Embryonic facial prominence (tissue), 1 donor: ENCODE data around the gene P2RX2.

Experiments
- DNase-seq: peaks from one replicate; pipeline ENCODE4 v3.0.0-alpha.2; 2016; ENCODE audit errors: extremely low spot score

P2RX2 gene

GRCh38 chr12:132618683-132619043 is at the start of gene P2RX2:
TSS of gene P2RX2 (plus strand) at chr12:132618776. CDS start at chr12:132618817, 41 bp downstream.
- no peak for DNase-seq

- DNase-seq, result no peak
Measured at GRCh38 chr12:132568826-132569480, 49.6 kb upstream of the P2RX2 start.

GRCh38 chr12:132569856-132570480 is 48.6 kb upstream of the P2RX2 start:
- no peak for DNase-seq

- DNase-seq, result no peak
Measured at GRCh38 chr12:132570635-132571034, 47.9 kb upstream of the P2RX2 start.

- DNase-seq, result no peak
Measured at GRCh38 chr12:132571051-132571450, 47.5 kb upstream of the P2RX2 start.

GRCh38 chr12:132571598-132571997 is 47.0 kb upstream of the P2RX2 start:
- DNase-seq, result no peak

GRCh38 chr12:132572106-132572505 is 46.5 kb upstream of the P2RX2 start:
- no peak for DNase-seq

- no peak for DNase-seq
Measured at GRCh38 chr12:132572801-132573760, 45.5 kb upstream of the P2RX2 start.

- no peak for DNase-seq
Measured at GRCh38 chr12:132574271-132574996, 44.1 kb upstream of the P2RX2 start.

GRCh38 chr12:132575661-132576060 is 42.9 kb upstream of the P2RX2 start:
- DNase-seq, result no peak

- DNase-seq, result no peak
Measured at GRCh38 chr12:132576701-132577100, 41.9 kb upstream of the P2RX2 start.

GRCh38 chr12:132577191-132577920 is 41.2 kb upstream of the P2RX2 start:
- no peak for DNase-seq

- DNase-seq, result no peak
Measured at GRCh38 chr12:132578118-132578517, 40.5 kb upstream of the P2RX2 start.

- DNase-seq, result no peak
Measured at GRCh38 chr12:132578826-132579225, 39.8 kb upstream of the P2RX2 start.

- no peak for DNase-seq
Measured at GRCh38 chr12:132579744-132580143, 38.8 kb upstream of the P2RX2 start.

GRCh38 chr12:132580701-132581292 is 37.8 kb upstream of the P2RX2 start:
- DNase-seq, result no peak

GRCh38 chr12:132581348-132582057 is 37.1 kb upstream of the P2RX2 start:
- DNase-seq, result no peak

GRCh38 chr12:132582058-132582420 is 36.5 kb upstream of the P2RX2 start:
- no peak for DNase-seq

GRCh38 chr12:132582582-132583410 is 35.8 kb upstream of the P2RX2 start:
- DNase-seq, result no peak

- DNase-seq, result no peak
Measured at GRCh38 chr12:132583411-132583710, 35.2 kb upstream of the P2RX2 start.
